ENCODE results near the gene THAP8.

Gene THAP8

GRCh38 chr19:36054119-36054732, at the start of gene THAP8:
THAP8 (minus strand) TSS chr19:36054285; CDS start chr19:36054217, 68 bp downstream.
- DNase-seq, result peak; percentile 100
- peak; percentile 93 for ATAC-seq

- ATAC-seq (no peak), DNase-seq (no peak)
Measured at GRCh38 chr19:36103040-36103626, 49.0 kb upstream of the THAP8 start.

GRCh38 chr19:36101550-36102327, 47.7 kb upstream of the THAP8 start:
- no peak for DNase-seq
- ATAC-seq, result no peak

DNA sequence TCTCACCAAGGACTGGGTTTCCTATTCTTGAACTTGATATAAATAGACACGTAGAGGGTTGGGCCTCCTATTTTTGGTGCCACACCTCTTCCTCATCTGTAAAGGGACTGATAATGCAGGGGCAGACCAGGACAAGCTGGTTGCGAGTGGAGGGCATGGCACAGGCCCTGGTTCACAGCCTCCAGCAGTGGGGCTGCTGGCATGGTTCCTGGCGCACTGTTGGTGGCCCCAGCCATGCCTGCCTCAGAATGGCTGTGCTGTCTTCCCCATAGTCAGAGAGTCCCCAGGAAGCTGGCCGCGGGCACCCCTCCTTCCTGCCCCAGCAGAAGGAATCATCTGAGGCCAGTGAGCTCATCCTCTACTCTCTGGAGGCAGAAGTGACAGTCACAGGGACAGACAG, 46.4 kb upstream of the THAP8 start:
- DNase-seq (no peak), ATAC-seq (no peak)

DNA sequence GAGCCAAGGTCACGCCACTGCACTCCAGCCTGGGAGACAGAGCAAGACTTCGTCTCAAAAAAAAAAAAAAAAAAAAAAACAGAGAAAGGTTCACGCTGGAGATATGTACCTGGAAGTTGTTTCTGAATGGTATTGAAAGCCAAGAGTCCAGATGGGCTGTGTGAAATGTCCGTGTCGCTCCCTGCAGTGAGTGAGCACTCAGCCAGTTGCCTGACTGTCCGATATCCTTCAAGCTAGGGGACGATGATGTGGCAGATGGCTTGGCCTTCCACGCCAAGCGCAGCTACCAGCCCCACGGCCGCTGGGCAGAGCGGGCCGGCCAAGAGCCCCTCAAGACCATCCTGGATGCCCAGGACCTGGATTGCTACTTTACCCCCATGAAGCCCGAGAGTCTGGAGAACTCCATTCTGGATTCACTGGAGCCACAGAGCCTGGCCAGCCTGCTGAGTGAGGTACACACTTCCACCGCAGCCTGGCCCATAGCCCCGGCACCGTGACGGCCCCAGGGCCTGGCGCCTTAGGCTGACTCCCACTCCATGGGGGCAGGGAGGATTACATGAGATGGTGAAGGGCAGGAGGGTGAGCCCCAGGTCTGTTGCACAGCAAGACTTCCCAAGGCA, 45.2 kb upstream of the THAP8 start:
- DNase-seq (no peak), ATAC-seq (no peak)

- ATAC-seq (no peak), DNase-seq (no peak)
Measured at GRCh38 chr19:36097036-36097435, 43.0 kb upstream of the THAP8 start.

DNA sequence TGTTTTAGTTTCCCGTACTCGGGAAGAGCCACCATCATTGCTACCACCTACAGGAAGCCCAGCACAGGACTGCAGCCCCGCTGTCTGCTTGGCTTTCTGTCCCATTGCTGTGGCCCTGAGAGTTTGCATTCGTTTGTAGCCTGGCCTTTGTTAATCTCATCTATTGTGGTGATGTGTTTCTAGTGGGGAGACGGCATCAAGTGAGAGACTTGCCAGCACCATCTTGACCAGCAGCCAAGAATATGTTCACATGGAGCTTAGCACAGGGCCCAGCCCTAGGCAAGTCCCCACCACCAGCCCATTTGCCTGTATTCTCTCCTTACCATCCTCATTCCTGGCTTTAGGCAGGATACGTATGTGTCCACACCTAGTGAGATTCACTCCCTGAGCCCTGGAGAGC, 39.6 kb upstream of the THAP8 start:
- ATAC-seq, result no peak
- no peak for DNase-seq

- peak; percentile 25 for DNase-seq
- ATAC-seq, result peak; percentile 83
Measured at GRCh38 chr19:36093146-36093662, 39.1 kb upstream of the THAP8 start.

- ATAC-seq (no peak), DNase-seq (no peak)
Measured at GRCh38 chr19:36092566-36092965, 38.5 kb upstream of the THAP8 start.

GRCh38 chr19:36090910-36091695, 37.0 kb upstream of the THAP8 start:
- ATAC-seq, result no peak
- DNase-seq, result no peak

DNA sequence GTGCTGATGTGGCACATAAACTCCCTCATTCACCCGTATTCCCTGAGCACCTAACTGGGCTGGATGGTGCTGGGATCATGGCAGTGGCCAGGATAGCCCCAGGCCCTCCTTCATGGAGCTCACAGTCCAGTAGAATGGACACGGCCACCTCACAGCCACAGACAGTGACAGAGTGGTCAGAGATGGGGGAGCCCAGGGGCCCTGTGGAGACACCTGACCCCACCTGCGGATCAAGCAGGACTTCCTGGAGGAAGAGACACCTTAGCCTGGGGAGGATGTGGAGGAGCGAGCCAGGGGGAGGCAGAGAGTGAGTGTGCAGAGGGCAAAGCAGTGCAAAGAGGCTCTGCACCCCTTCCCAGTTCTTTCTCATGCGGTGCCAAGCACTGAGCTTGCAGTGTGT, 35.8 kb upstream of the THAP8 start:
- no peak for ATAC-seq
- DNase-seq, result no peak

DNA sequence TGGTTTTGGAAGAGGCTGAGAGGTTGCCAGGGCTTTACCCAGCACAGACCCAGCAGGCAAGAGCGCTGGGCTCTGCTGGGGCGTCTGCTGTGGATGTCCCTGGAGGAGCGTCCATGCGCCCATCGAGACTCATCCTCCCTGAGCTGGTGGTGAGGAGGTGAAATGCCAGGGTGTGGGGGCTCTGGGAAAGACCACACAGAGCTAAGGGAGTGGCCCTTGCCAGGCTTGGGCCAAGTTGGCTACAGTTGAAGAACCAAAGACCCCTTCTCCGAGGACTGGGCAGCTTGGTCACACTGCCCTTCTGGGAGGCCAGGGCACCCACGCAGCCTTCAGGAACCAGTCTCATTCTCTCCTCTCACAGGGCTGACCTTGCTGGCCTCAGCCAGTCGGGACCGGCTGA, 32.2 kb upstream of the THAP8 start:
- ATAC-seq, result no peak
- DNase-seq, result no peak

DNA sequence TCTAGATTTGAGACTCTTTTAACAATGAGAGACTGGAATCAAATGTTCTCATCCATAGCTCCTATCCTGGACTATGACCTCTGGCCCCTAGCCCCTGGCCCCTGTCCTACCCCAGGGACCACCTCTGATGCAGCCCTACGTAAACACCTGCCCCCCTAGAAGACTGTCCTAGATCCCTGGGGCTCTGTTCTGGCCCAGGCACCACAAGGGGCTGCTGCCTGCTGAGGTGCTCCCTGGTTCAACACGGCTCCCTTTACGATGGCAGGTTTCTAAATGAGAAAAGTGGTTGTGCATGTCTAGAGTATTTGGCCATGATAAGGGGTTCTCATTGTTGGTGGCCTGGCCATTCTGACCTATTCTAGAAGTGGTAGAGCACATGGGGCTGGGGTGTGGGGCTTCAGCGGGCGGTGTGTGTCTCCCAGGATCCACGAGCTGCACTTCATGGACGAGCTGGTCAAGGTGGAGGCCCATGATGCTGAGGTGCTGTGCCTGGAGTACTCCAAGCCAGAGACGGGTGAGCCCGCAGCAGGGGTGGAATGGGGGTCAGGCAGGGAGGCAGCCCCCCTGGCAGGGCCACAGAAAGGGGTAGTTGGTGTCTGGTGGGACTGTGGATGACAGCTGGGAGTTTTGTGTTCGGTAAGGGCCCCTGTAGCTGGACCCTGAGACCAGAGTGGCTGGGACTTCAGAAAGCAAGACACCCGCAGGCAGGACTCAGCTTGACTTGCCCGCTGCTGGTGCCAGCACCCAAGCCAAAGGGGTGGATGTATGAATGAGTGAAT, 30.3 kb upstream of the THAP8 start:
- no peak for DNase-seq
- ATAC-seq, result no peak

DNA sequence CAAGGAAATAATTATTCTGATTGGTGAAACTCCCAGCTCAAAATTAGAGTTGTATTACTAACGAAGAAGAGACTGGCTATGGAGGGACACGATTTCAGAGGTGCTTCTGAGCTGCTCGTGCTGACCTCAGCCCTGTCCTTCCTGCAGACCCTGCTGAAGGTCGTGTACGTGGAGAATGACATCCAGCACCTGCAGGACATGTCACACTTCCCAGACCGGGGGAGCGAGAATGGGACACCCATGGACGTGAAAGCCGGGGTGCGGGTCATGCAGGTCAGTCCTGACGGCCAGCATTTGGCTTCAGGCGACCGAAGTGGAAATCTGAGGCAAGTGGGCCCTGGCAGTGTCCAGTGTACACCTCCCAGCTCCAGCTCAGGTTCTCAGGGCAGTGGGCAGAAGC, 28.8 kb upstream of the THAP8 start:
- DNase-seq (no peak), ATAC-seq (no peak)

DNA sequence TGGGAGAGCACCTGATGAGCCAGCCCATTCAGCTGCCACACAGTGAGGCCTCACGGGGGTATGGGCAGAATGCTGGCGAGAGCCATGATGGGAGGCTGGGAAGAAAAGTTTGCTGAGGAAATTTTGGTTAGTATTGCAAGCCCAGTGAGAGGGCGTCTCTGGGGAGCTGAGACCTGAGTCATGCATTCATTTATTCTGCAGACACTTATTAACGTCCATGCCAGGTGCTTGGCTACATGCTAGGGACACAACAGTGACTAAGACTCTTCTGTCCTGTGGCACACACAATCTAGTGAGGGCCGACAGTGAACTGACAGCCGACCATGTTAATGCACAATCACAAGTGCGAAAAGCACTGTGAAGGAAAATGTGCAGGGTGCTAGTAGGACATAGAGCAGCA, 27.8 kb upstream of the THAP8 start:
- DNase-seq (no peak), ATAC-seq (no peak)

DNA sequence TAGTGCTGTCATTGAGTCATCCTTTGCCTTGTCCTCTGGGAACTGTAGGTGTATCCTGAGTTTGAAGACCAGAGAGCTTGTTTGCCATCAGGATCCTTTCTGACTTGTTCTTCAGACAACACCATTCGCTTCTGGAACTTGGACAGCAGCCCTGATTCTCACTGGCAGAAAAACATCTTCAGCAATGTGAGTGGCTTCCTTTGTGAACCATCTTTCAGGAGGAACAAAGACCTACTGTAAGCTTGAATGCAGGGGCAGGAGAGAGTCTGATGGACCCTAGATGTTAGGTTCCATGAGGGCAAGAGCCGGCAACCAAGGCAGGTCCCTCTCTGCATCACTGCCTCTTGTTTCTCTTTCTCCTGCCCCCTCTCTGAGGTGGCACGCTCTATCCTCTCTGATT, 27.3 kb upstream of the THAP8 start:
- no peak for ATAC-seq
- DNase-seq, result no peak

DNA sequence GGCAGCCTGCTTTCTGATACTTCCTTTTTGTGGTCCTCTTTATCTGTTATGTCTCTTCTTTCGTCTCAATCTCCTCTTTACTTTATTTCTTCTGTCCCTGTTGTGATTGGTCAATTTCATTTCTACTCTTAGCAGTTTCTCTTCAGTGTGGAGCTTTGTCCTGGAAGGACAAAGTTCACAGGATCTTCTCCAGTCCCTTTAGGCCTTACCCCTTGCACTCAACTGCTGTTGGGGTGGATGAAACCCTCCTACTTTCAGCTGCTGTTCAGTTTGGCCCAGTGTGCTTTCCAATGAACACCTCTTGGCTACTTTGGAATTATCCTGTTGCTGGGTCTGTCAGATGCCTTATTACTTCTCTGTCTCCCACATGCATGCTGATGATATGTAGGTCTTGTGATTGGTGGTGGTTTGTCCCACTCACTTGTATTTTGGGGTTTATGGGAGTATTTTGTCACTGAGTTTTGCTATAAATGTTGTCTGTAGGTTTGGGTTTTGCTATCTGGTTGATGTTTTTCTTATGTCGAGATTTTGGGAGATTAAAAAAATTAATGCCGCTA, 25.4 kb upstream of the THAP8 start:
- no peak for DNase-seq
- no peak for ATAC-seq

GRCh38 chr19:36073121-36073876, 19.2 kb upstream of the THAP8 start:
- ATAC-seq, result no peak

GRCh38 chr19:36072081-36072480, 18.0 kb upstream of the THAP8 start:
- no peak for DNase-seq
- no peak for ATAC-seq

More at GRCh38 chr19:36073121-36073876, 19.2 kb upstream of the THAP8 start:
- no peak for DNase-seq

Measured in stimulated activated naive CD8-positive, alpha-beta T cell treated with anti-CD3 and anti-CD28 coated beads, Interleukin-15, Interleukin-2, amounts not matched to agents 100 U/mL and 50 U/mL, for 24 hours (primary cell).